WERI-Rb-1 (cell line): ENCODE measurements around the gene POU6F2.

Experiments
- DNase-seq: peaks from one replicate; pipeline ENCODE4 v3.0.0-alpha.2; 2020
- H3K27ac ChIP-seq: fragments of 250-450 bp; sonication (Bioruptor Pico); 2 replicates; pipeline ENCODE4 v1.5.1; 2020; ENCODE audit warnings: mild to moderate bottlenecking, moderate library complexity
- H3K27me3 ChIP-seq: fragments of 250-450 bp; sonication (Bioruptor Pico); 2 replicates; pipeline ENCODE4 v1.5.1; 2021; ENCODE audit warnings: mild to moderate bottlenecking, low read depth, moderate library complexity; ENCODE audit not compliant: insufficient read depth, severe bottlenecking
- H3K36me3 ChIP-seq: fragments of 250-450 bp; sonication (Bioruptor Pico); 2 replicates; pipeline ENCODE4 v1.5.1; 2020; ENCODE audit warnings: mild to moderate bottlenecking, moderate library complexity
- H3K4me3 ChIP-seq: 2 replicates; pipeline ENCODE4 v1.5.1; 2011; ENCODE audit warnings: low read depth, mild to moderate bottlenecking, control low read depth, low read length
- H3K9me3 ChIP-seq: fragments of 250-450 bp; sonication (Bioruptor Pico); 2 replicates; pipeline ENCODE4 v1.5.1; 2021; ENCODE audit warnings: mild to moderate bottlenecking, moderate library complexity; ENCODE audit not compliant: severe bottlenecking
- TF ChIP-seq, protein P1 (sequence below): IDR thresholded peaks from 2 replicates; pipeline ENCODE4 v1.5.1; 2011; ENCODE audit warnings: low read depth, mild to moderate bottlenecking, control low read depth, inconsistent platforms, low read length

POU6F2 gene

DNA sequence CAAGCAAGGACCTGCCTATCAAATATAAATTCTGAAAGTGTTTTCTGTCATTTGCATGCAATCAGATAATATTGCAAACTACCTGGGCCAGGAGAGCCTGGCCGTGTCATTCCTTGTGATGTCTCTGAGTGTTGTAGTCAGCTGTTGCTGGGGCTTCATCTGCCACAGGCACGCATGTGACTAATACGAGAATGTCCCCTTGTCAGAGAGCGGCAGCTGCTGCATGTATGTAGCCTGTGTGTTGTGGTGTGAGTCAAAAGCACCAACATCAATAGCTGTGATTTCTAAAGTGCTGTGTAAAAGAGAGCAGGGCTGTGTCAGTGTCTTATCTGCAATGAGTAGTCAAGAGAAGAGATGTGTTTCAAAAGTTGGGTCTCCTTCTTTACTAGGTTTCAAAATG, 155.4 kb downstream of the POU6F2 start:
- DNase-seq, result no peak
- no peaks in the 10 kb centered on the region for H3K27me3 ChIP-seq
- TF ChIP-seq, protein P1, sequence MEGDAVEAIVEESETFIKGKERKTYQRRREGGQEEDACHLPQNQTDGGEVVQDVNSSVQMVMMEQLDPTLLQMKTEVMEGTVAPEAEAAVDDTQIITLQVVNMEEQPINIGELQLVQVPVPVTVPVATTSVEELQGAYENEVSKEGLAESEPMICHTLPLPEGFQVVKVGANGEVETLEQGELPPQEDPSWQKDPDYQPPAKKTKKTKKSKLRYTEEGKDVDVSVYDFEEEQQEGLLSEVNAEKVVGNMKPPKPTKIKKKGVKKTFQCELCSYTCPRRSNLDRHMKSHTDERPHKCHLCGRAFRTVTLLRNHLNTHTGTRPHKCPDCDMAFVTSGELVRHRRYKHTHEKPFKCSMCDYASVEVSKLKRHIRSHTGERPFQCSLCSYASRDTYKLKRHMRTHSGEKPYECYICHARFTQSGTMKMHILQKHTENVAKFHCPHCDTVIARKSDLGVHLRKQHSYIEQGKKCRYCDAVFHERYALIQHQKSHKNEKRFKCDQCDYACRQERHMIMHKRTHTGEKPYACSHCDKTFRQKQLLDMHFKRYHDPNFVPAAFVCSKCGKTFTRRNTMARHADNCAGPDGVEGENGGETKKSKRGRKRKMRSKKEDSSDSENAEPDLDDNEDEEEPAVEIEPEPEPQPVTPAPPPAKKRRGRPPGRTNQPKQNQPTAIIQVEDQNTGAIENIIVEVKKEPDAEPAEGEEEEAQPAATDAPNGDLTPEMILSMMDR, result no peak
- H3K27ac ChIP-seq, result no peak overlapping the region
- H3K4me3 ChIP-seq, result no peak overlapping the region
- H3K36me3 ChIP-seq, result no peaks in the 10 kb centered on the region
- H3K9me3 ChIP-seq, result no peaks in the 10 kb centered on the region

DNA sequence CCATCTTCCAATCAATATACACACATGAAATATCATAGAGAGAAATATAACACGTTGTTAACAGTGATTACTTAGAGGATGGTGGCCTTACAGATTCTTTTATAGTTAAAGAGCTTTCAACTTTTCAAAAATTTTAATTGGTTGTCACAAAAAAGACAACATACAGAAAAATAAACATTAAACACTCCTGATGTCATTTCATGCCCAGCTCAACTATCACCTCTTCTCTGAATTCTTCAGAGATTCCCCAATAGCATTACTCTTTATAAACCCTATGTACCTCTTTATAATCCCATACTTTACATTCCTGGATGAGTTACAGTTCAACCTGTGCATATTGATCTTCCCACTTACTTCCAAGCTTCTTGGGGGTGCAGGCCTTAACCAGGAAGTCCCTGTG, 159.8 kb downstream of the POU6F2 start:
- H3K4me3 ChIP-seq, result no peak overlapping the region
- no peak for DNase-seq
- H3K27me3 ChIP-seq, result no peaks in the 10 kb centered on the region
- H3K27ac ChIP-seq, result no peak overlapping the region
- peaks cover 3% of the 10 kb centered on the region for H3K9me3 ChIP-seq
- TF ChIP-seq, protein P1, result no peak
- H3K36me3 ChIP-seq, result no peaks in the 10 kb centered on the region

DNA sequence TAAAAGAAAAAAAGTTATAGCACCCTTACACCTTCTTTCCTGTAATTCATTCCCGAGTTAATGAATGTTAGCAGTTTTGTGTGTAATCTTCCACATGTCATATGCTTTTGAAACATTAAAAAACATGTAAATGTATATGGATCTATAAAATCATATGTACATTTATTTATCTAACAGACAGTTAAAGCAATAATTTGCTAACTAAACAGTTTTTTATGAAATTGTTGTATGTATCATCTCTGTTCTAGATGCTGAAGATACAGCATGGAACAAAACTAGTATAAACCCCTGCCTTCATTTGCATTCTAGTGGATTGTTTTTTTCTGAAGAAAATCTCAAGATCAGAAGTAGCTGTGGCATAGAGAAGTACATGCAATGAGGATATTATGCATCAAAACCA, 165.0 kb downstream of the POU6F2 start:
- Histone ChIP-seq H3K27me3 (no peaks in the 10 kb centered on the region), H3K9me3 (peaks cover 3% of the 10 kb centered on the region), H3K36me3 (no peaks in the 10 kb centered on the region), H3K4me3 (no peak overlapping the region), H3K27ac (no peak overlapping the region)
- TF ChIP-seq, protein P1, result no peak
- no peak for DNase-seq

DNA sequence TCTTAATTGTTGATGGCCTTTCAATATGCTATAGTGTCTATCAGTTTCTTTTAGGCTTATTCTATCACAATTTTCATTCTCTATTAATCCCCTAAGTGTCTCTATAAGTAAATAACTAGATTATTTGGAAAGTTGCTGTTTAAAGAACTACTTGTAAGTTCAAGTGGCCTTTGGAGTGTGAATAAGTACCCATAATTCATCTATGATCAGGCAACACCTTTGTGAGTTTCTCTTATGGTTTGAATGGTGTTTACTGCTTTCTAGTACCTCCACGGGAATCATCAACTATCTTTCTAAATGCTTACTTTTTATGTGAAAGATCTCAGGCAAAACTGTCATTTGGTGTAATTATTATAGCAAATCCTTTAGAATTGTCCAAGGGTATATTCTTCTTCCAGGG, 166.7 kb downstream of the POU6F2 start:
- Histone ChIP-seq H3K36me3 (no peaks in the 10 kb centered on the region), H3K4me3 (no peak overlapping the region), H3K27me3 (no peaks in the 10 kb centered on the region), H3K9me3 (no peaks in the 10 kb centered on the region), H3K27ac (no peak overlapping the region)
- TF ChIP-seq, protein P1, result no peak
- DNase-seq, result no peak

DNA sequence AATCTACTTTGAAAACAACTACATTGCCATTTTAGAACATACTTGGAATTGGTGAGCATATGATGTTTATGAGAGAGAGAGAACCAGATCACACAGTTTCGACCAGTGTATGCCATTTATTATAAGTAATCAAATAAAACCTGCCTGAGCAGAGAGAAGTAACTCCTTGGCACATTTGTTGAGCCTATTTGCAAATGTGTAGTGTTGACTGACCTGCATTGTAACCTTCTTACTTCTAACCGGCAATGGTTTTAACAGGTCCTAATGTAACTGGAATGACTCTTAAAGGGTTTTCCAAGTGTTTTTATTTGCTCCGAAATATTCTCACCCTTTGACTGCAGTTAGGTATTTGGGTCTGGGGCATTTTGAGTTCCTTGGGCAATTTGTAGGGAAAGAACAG, 167.6 kb downstream of the POU6F2 start:
- no peak overlapping the region for H3K27ac ChIP-seq
- TF ChIP-seq, protein P1, result no peak
- no peaks in the 10 kb centered on the region for H3K36me3 ChIP-seq
- H3K9me3 ChIP-seq, result no peaks in the 10 kb centered on the region
- no peak for DNase-seq
- H3K27me3 ChIP-seq, result no peaks in the 10 kb centered on the region
- H3K4me3 ChIP-seq, result no peak overlapping the region

DNA sequence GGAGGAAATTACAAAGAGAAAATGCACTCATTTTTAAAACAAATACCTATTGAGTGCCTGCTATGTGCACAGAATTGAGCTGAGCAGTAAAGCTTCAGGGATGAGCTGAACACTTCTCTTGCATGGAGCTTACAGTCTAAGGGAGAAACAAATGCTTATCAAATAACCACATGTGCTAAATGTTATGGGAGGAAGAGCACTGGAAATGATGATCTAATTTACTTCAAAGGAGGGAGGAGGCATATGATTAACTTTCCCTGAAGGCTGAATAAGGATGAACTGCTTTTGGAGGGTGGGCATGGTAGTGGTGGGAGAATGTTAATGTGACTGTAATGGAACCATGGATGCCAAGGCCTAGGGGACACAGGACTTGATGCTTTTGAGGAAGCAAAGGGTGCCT, 168.2 kb downstream of the POU6F2 start:
- Histone ChIP-seq H3K27me3 (no peaks in the 10 kb centered on the region), H3K4me3 (no peak overlapping the region), H3K36me3 (no peaks in the 10 kb centered on the region), H3K9me3 (no peaks in the 10 kb centered on the region), H3K27ac (no peak overlapping the region)
- DNase-seq, result no peak
- TF ChIP-seq, protein P1, result no peak
